Measurements from ENCODE around the gene HIVEP3.

GRCh38 chr1:41866285-41866684, 52.4 kb downstream of the HIVEP3 start:
- TF ChIP-seq CTCF (IDR thresholded peaks at IDR 0.05) (no peak), POLR2A (IDR thresholded peaks at IDR 0.05) (no peak)

All from body of pancreas (tissue), 4 donors.